Astrocyte (in vitro differentiated cells and primary cell): ENCODE results near the gene SPTBN1. TPM values are rescaled to one million over a fixed set of nuclear protein-coding genes. Genes with fewer than 3 reads are reported as not detected.
A peak's percentile ranks its signal among the peaks of the same experiment; 100 is the strongest.

Source experiments
- DNase-seq: peaks from one replicate; pipeline ENCODE4 v3.0.0-alpha.2; 2010; ENCODE audit warnings: low read depth
- FAIRE-seq: peaks from 2 replicates; lab custom pipeline; 2011; peaks lifted over from hg19 to GRCh38; lab: Jason Lieb, UNC
- H2AFZ ChIP-seq: 2 replicates; pipeline ENCODE4 v1.6.0; 2012; ENCODE audit warnings: low read depth, low read length, inconsistent platforms
- H3K27ac ChIP-seq: 2 replicates; pipeline ENCODE4 v1.5.1; 2011; ENCODE audit warnings: low read depth, low read length, inconsistent platforms
- H3K27me3 ChIP-seq: 2 replicates; pipeline ENCODE4 v1.6.0; 2011; ENCODE audit warnings: low read length, inconsistent platforms; ENCODE audit not compliant: insufficient read depth
- H3K36me3 ChIP-seq: 2 replicates; pipeline ENCODE4 v1.5.1; 2011; ENCODE audit warnings: low read length, inconsistent platforms; ENCODE audit not compliant: insufficient read depth
- H3K4me1 ChIP-seq: 2 replicates; pipeline ENCODE4 v1.5.1; 2011; ENCODE audit warnings: low read length, inconsistent platforms; ENCODE audit not compliant: insufficient read depth
- H3K4me2 ChIP-seq: 2 replicates; pipeline ENCODE4 v1.6.0; 2012; ENCODE audit warnings: low read length, inconsistent platforms
- H3K4me3 ChIP-seq: 2 replicates; pipeline ENCODE4 v1.5.1; 2011; ENCODE audit warnings: low read depth, mild to moderate bottlenecking, low read length, inconsistent platforms; ENCODE audit not compliant: insufficient read depth
- H3K79me2 ChIP-seq: 2 replicates; pipeline ENCODE4 v1.6.0; 2012; ENCODE audit warnings: mild to moderate bottlenecking, low read length, inconsistent platforms; ENCODE audit not compliant: insufficient read depth
- H3K9ac ChIP-seq: 2 replicates; pipeline ENCODE4 v1.6.0; 2012; ENCODE audit warnings: mild to moderate bottlenecking, low read length, inconsistent platforms
- H3K9me3 ChIP-seq: 2 replicates; pipeline ENCODE4 v1.5.1; 2012; ENCODE audit warnings: low read depth, mild to moderate bottlenecking, low read length, inconsistent platforms; ENCODE audit not compliant: insufficient read depth
- H4K20me1 ChIP-seq: 2 replicates; pipeline ENCODE4 v1.6.0; 2012; ENCODE audit warnings: low read length, inconsistent platforms; ENCODE audit not compliant: insufficient read depth
- H3K27ac Mint-ChIP-seq: one replicate; pipeline ENCODE4 v1.8.0; 2021; ENCODE audit warnings: mild to moderate bottlenecking, mixed read lengths; ENCODE audit not compliant: unreplicated experiment
- H3K27me3 Mint-ChIP-seq: one replicate; pipeline ENCODE4 v1.8.0; 2021; ENCODE audit warnings: low read depth, mixed read lengths; ENCODE audit not compliant: unreplicated experiment
- H3K36me3 Mint-ChIP-seq: one replicate; pipeline ENCODE4 v1.8.0; 2021; ENCODE audit warnings: low read depth, mixed read lengths; ENCODE audit not compliant: unreplicated experiment
- H3K4me1 Mint-ChIP-seq: one replicate; pipeline ENCODE4 v1.8.0; 2021; ENCODE audit warnings: low read depth, mixed read lengths; ENCODE audit not compliant: unreplicated experiment
- H3K4me3 Mint-ChIP-seq: one replicate; pipeline ENCODE4 v1.8.0; 2021; ENCODE audit warnings: mild to moderate bottlenecking, moderate library complexity, mixed read lengths; ENCODE audit not compliant: unreplicated experiment
- H3K9me3 Mint-ChIP-seq: one replicate; pipeline ENCODE4 v1.8.0; 2021; ENCODE audit warnings: mild to moderate bottlenecking, mixed read lengths; ENCODE audit not compliant: unreplicated experiment
- EZH2 ChIP-seq: IDR thresholded peaks from 2 replicates; pipeline ENCODE4 v1.6.1; 2012; ENCODE audit warnings: mild to moderate bottlenecking, low read length, inconsistent platforms; ENCODE audit not compliant: insufficient read depth
- total RNA-seq: library from RNA; stranded (reverse); gene quantifications from 2 replicates; pipeline ENCODE4 v1.2.1, GENCODE V29; 2021
- TF ChIP-seq, protein P1 (sequence below): IDR thresholded peaks from 2 replicates; pipeline ENCODE4 v1.5.1; 2011; ENCODE audit warnings: low read depth, mild to moderate bottlenecking, inconsistent platforms, low read length, moderate library complexity; ENCODE audit not compliant: insufficient read depth

The SPTBN1 gene
- total RNA-seq, 1 donor from 2014 or later, result 311 TPM

DNA sequence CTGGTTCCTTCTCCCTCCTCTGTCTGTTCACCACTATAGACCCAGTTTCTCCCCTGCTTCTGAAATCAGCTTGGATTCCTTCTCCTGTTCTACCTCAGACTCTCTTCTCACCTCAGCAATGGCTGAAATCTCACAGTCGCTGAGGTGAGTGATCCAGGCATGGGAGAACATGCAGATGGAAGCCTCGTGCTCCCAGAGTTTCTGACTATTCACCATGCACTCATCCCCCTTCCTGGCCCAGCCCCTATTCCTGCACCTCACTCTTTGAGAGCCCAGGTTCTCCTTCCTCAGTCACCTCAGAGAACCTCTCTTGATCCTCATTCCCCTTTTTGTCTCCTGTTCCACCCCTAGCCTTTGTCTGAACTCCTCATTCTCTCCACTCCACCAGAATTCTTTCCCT is 78.5 kb downstream of the SPTBN1 start:
- Histone ChIP-seq H3K9ac (no peak overlapping the region), H3K4me2 (no peak overlapping the region), H3K4me1 (peaks cover 20% of the 10 kb centered on the region), H3K36me3 (peaks cover 3% of the 10 kb centered on the region), H3K27ac (no peak overlapping the region), H3K4me3 (no peak overlapping the region), H2AFZ (no peak overlapping the region), H3K27me3 (no peaks in the 10 kb centered on the region), H4K20me1 (peaks cover 8% of the 10 kb centered on the region), H3K79me2 (peaks cover 48% of the 10 kb centered on the region), H3K9me3 (no peaks in the 10 kb centered on the region)
- no peaks in the 10 kb centered on the region for H3K27me3 Mint-ChIP-seq
- peaks cover 30% of the 10 kb centered on the region for H3K36me3 Mint-ChIP-seq
- no peak for DNase-seq
- no peaks in the 10 kb centered on the region for H3K9me3 Mint-ChIP-seq
- peak overlapping the region; percentile 54 for H3K27ac Mint-ChIP-seq
- no peak for TF ChIP-seq EZH2
- TF ChIP-seq, protein P1, sequence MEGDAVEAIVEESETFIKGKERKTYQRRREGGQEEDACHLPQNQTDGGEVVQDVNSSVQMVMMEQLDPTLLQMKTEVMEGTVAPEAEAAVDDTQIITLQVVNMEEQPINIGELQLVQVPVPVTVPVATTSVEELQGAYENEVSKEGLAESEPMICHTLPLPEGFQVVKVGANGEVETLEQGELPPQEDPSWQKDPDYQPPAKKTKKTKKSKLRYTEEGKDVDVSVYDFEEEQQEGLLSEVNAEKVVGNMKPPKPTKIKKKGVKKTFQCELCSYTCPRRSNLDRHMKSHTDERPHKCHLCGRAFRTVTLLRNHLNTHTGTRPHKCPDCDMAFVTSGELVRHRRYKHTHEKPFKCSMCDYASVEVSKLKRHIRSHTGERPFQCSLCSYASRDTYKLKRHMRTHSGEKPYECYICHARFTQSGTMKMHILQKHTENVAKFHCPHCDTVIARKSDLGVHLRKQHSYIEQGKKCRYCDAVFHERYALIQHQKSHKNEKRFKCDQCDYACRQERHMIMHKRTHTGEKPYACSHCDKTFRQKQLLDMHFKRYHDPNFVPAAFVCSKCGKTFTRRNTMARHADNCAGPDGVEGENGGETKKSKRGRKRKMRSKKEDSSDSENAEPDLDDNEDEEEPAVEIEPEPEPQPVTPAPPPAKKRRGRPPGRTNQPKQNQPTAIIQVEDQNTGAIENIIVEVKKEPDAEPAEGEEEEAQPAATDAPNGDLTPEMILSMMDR, result no peak
- no peak overlapping the region for H3K4me3 Mint-ChIP-seq
- no peak for FAIRE-seq
- peaks cover 26% of the 10 kb centered on the region for H3K4me1 Mint-ChIP-seq

DNA sequence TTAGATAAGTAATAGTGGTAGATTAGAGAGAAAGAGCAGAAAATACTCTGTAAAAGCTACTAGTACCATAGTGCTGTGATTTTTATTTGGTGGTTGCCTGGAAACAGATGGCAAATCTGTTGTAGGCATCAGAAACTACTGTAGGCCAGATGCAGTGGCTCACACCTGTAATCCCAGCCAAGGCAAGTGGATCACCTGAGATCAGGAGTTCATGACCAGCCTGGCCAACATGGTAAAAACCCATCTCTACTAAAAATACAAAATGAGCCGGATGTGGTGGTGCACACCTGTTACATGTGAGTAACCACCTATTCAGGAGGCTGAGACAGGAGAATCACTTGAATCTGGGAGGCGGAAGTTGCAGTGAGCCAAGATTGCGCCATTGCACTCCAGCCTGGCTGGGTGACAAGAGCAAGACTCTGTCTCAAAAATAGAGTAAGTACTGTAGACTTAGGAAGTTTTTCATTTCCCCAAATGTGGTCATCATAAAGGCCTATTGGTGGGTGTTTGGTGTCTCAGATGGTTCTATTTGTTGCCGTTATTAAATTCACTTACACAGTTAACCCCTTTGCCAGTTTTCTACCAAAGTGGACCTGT is 79.6 kb downstream of the SPTBN1 start:
- H3K36me3 Mint-ChIP-seq, result peaks cover 26% of the 10 kb centered on the region
- TF ChIP-seq EZH2, result no peak
- TF ChIP-seq, protein P1, result no peak
- peaks cover 36% of the 10 kb centered on the region for H3K4me1 Mint-ChIP-seq
- H3K9me3 Mint-ChIP-seq, result no peaks in the 10 kb centered on the region
- FAIRE-seq, result no peak
- no peak overlapping the region for H3K4me3 Mint-ChIP-seq
- Histone ChIP-seq H3K9ac (no peak overlapping the region), H3K27ac (no peak overlapping the region), H3K79me2 (peaks cover 47% of the 10 kb centered on the region), H3K36me3 (peaks cover 3% of the 10 kb centered on the region), H3K4me3 (no peak overlapping the region), H3K27me3 (no peaks in the 10 kb centered on the region), H3K4me1 (peaks cover 19% of the 10 kb centered on the region), H2AFZ (no peak overlapping the region), H3K4me2 (no peak overlapping the region), H4K20me1 (peaks cover 13% of the 10 kb centered on the region), H3K9me3 (no peaks in the 10 kb centered on the region)
- H3K27ac Mint-ChIP-seq, result no peak overlapping the region
- no peak for DNase-seq
- H3K27me3 Mint-ChIP-seq, result no peaks in the 10 kb centered on the region

DNA sequence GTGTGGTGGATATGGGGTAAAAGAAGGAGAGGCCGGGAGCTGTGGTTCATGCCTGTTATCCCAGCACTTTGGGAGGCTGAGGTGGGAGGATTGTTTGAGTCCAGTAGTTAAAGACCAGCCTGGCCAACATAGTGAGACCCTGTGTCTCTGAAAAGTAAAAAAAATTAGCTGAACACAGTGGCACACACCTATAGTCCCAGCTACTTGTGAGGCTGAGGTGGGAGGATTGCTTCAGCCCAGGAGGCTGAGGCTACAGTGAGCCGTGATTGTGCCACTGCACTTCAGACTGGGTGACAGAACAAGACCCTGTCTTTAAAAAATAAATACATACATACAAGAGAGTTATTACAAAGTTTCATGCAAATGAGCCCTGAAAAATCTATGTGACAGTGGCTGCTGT is 80.6 kb downstream of the SPTBN1 start:
- Histone ChIP-seq H3K4me3 (no peak overlapping the region), H3K4me1 (peaks cover 8% of the 10 kb centered on the region), H3K9me3 (no peaks in the 10 kb centered on the region), H4K20me1 (peaks cover 20% of the 10 kb centered on the region), H3K27me3 (no peaks in the 10 kb centered on the region), H2AFZ (no peak overlapping the region), H3K79me2 (peaks cover 52% of the 10 kb centered on the region), H3K4me2 (no peak overlapping the region), H3K9ac (no peak overlapping the region), H3K36me3 (peaks cover 3% of the 10 kb centered on the region), H3K27ac (no peak overlapping the region)
- TF ChIP-seq EZH2, result no peak
- TF ChIP-seq, protein P1, result no peak
- H3K27me3 Mint-ChIP-seq, result no peaks in the 10 kb centered on the region
- no peaks in the 10 kb centered on the region for H3K9me3 Mint-ChIP-seq
- peaks cover 23% of the 10 kb centered on the region for H3K36me3 Mint-ChIP-seq
- no peak for FAIRE-seq
- no peak overlapping the region for H3K27ac Mint-ChIP-seq
- DNase-seq, result no peak
- no peak overlapping the region for H3K4me3 Mint-ChIP-seq
- H3K4me1 Mint-ChIP-seq, result peaks cover 36% of the 10 kb centered on the region
